ENCODE data around the gene CUX1.

Gene CUX1

DNA sequence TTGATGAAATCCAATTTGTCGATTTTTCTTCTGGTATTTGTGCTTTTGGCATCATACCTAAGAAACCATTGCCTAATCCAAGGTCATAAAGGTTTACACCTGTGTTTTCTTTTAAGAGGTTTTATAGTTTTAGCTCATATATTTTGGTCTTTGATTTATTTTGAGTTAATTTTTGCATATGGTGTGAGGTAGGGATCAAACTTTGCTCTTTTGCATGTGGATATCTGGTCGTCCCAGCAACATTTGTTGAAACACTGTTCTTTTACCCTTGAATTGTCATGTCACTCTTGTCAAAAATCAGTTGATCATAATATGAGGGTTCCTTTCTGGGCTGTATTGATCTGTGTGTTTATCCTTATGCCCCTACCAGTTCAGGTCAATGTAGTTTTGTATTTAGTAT, 236.7 kb downstream of the CUX1 start:
- Histone ChIP-seq H3K36me3 (ENCODE audit: insufficient read depth) (no peaks in the 10 kb centered on the region), H3K9ac (no peak overlapping the region), H3K4me3 (IDR thresholded peaks at IDR 0.05; ENCODE audit: insufficient read depth, low read depth, low read length) (no peak overlapping the region), H3K27me3 (ENCODE audit: insufficient read depth, low read depth) (no peaks in the 10 kb centered on the region), H4K20me1 (ENCODE audit: insufficient read depth) (no peaks in the 10 kb centered on the region), H3K79me2 (ENCODE audit: insufficient read depth, low read depth) (no peaks in the 10 kb centered on the region), H3K4me1 (ENCODE audit: low read depth, poor library complexity, severe bottlenecking) (peaks cover 11% of the 10 kb centered on the region), H2AFZ (ENCODE audit: low read depth) (no peak overlapping the region), H3K4me2 (no peak overlapping the region), H3K27ac (no peak overlapping the region)
- TF ChIP-seq, protein P1, sequence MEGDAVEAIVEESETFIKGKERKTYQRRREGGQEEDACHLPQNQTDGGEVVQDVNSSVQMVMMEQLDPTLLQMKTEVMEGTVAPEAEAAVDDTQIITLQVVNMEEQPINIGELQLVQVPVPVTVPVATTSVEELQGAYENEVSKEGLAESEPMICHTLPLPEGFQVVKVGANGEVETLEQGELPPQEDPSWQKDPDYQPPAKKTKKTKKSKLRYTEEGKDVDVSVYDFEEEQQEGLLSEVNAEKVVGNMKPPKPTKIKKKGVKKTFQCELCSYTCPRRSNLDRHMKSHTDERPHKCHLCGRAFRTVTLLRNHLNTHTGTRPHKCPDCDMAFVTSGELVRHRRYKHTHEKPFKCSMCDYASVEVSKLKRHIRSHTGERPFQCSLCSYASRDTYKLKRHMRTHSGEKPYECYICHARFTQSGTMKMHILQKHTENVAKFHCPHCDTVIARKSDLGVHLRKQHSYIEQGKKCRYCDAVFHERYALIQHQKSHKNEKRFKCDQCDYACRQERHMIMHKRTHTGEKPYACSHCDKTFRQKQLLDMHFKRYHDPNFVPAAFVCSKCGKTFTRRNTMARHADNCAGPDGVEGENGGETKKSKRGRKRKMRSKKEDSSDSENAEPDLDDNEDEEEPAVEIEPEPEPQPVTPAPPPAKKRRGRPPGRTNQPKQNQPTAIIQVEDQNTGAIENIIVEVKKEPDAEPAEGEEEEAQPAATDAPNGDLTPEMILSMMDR (conservative IDR thresholded peaks at IDR 0.05; ENCODE audit: low read depth, low read length), result no peak

GRCh38 chr7:102055181-102055976, 238.0 kb downstream of the CUX1 start:
- TF ChIP-seq, protein P1 (conservative IDR thresholded peaks at IDR 0.05; ENCODE audit: low read depth, low read length), result no peak
- Histone ChIP-seq H3K4me1 (ENCODE audit: low read depth, poor library complexity, severe bottlenecking) (peaks cover 11% of the 10 kb centered on the region), H4K20me1 (ENCODE audit: insufficient read depth) (no peaks in the 10 kb centered on the region), H3K9ac (no peak overlapping the region), H3K4me3 (IDR thresholded peaks at IDR 0.05; ENCODE audit: insufficient read depth, low read depth, low read length) (no peak overlapping the region), H3K27me3 (ENCODE audit: insufficient read depth, low read depth) (no peaks in the 10 kb centered on the region), H3K79me2 (ENCODE audit: insufficient read depth, low read depth) (no peaks in the 10 kb centered on the region), H3K36me3 (ENCODE audit: insufficient read depth) (no peaks in the 10 kb centered on the region), H2AFZ (ENCODE audit: low read depth) (no peak overlapping the region), H3K27ac (no peak overlapping the region), H3K4me2 (peak overlapping the region; percentile 17; the same call in 1 of the 2 replicates)

- Histone ChIP-seq H3K36me3 (ENCODE audit: insufficient read depth) (no peaks in the 10 kb centered on the region), H3K27me3 (ENCODE audit: insufficient read depth, low read depth) (no peaks in the 10 kb centered on the region), H3K4me1 (ENCODE audit: low read depth, poor library complexity, severe bottlenecking) (peaks cover 11% of the 10 kb centered on the region), H4K20me1 (ENCODE audit: insufficient read depth) (no peaks in the 10 kb centered on the region), H3K79me2 (ENCODE audit: insufficient read depth, low read depth) (no peaks in the 10 kb centered on the region), H3K4me2 (no peak overlapping the region), H2AFZ (ENCODE audit: low read depth) (no peak overlapping the region), H3K27ac (no peak overlapping the region), H3K9ac (no peak overlapping the region), H3K4me3 (IDR thresholded peaks at IDR 0.05; ENCODE audit: insufficient read depth, low read depth, low read length) (no peak overlapping the region)
- TF ChIP-seq, protein P1 (conservative IDR thresholded peaks at IDR 0.05; ENCODE audit: low read depth, low read length), result no peak
Observed at GRCh38 chr7:102059524-102059923, 242.1 kb downstream of the CUX1 start.

DNA sequence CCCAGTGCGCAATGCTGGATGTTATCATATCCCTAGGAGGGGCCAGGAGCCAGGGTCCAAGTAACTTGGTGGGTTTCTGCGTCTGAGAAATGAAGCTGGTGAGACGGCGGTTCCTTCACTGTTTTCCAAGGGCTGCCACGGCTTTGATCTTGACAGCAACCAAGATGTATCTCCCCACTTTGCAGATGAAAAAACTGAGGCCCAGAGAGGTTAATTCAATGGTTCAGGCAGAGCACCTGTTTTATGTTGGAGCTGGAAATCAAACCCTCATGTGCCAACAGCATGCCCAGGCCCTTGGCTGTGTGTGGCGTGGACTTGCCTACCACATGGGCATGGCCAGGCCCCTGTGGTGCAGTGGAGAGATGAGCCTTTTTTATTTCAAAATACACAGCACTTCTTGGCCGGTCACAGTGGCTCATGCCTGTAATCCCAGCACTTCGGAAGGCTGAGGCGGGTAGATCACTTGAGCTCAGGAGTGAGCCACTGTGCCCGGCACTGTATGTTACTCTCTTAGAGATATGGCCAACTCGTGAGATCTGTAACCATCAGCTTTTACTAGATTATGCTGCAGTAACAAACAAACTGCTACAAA, 244.0 kb downstream of the CUX1 start:
- no peak overlapping the region for H3K4me3 ChIP-seq (IDR thresholded peaks at IDR 0.05; ENCODE audit: insufficient read depth, low read depth, low read length)
- TF ChIP-seq, protein P1 (conservative IDR thresholded peaks at IDR 0.05; ENCODE audit: low read depth, low read length), result no peak
- no peaks in the 10 kb centered on the region for H3K27me3 ChIP-seq (ENCODE audit: insufficient read depth, low read depth)
- no peaks in the 10 kb centered on the region for H4K20me1 ChIP-seq (ENCODE audit: insufficient read depth)
- H3K4me1 ChIP-seq (ENCODE audit: low read depth, poor library complexity, severe bottlenecking), result no peaks in the 10 kb centered on the region
- no peaks in the 10 kb centered on the region for H3K79me2 ChIP-seq (ENCODE audit: insufficient read depth, low read depth)
- H2AFZ ChIP-seq (ENCODE audit: low read depth), result no peak overlapping the region
- H3K4me2 ChIP-seq, result no peak overlapping the region
- H3K27ac ChIP-seq, result no peak overlapping the region
- H3K9ac ChIP-seq, result no peak overlapping the region
- H3K36me3 ChIP-seq (ENCODE audit: insufficient read depth), result no peaks in the 10 kb centered on the region

Data from KMS-11 (cell line).